NB4 (cell line): Measurements from ENCODE around the gene FOCAD.

Experiments
- MYC ChIP-seq: IDR thresholded peaks from 2 replicates; pipeline ENCODE4 v1.6.1; 2011; ENCODE audit warnings: low read depth, low read length
- POLR2A ChIP-seq: IDR thresholded peaks from 2 replicates; pipeline ENCODE4 v1.6.1; 2011; ENCODE audit warnings: mild to moderate bottlenecking; ENCODE audit not compliant: insufficient read length; ENCODE audit errors: extremely low read depth
- TF ChIP-seq, protein P1 (sequence below): IDR thresholded peaks from 2 replicates; pipeline ENCODE4 v1.6.1; 2011; ENCODE audit warnings: low read depth, low read length
- TF ChIP-seq, protein P2 (sequence below): IDR thresholded peaks from one replicate; pipeline ENCODE4 v1.5.1; 2012; ENCODE audit warnings: low read depth, low read length

GRCh38 chr9:20978249-20978648, 294.2 kb downstream of the FOCAD start:
- TF ChIP-seq, protein P1, sequence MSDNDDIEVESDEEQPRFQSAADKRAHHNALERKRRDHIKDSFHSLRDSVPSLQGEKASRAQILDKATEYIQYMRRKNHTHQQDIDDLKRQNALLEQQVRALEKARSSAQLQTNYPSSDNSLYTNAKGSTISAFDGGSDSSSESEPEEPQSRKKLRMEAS, result no peak
- no peak for TF ChIP-seq POLR2A
- TF ChIP-seq, protein P2, sequence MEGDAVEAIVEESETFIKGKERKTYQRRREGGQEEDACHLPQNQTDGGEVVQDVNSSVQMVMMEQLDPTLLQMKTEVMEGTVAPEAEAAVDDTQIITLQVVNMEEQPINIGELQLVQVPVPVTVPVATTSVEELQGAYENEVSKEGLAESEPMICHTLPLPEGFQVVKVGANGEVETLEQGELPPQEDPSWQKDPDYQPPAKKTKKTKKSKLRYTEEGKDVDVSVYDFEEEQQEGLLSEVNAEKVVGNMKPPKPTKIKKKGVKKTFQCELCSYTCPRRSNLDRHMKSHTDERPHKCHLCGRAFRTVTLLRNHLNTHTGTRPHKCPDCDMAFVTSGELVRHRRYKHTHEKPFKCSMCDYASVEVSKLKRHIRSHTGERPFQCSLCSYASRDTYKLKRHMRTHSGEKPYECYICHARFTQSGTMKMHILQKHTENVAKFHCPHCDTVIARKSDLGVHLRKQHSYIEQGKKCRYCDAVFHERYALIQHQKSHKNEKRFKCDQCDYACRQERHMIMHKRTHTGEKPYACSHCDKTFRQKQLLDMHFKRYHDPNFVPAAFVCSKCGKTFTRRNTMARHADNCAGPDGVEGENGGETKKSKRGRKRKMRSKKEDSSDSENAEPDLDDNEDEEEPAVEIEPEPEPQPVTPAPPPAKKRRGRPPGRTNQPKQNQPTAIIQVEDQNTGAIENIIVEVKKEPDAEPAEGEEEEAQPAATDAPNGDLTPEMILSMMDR, result no peak
- TF ChIP-seq MYC, result no peak
